PFSK-1 (cell line): ENCODE data around the gene LTBP3.

Experiments used
- FOXP2 ChIP-seq: optimal IDR thresholded peaks from 2 replicates; pipeline ENCODE3; 2011; ENCODE audit warnings: borderline replicate concordance, control low read depth, inconsistent platforms; ENCODE audit not compliant: insufficient read depth; ENCODE audit errors: extremely low read length, extremely low read depth
- POLR2AphosphoS5 ChIP-seq: IDR thresholded peaks from 2 replicates; pipeline ENCODE4 v1.6.1; 2012; ENCODE audit warnings: low read depth, mild to moderate bottlenecking, control low read depth, low read length, moderate library complexity
- REST ChIP-seq, 2 experiments: IDR thresholded peaks; 2 replicates each; pipeline versions ENCODE4 v1.6.1 to v1.8.0; 2011 to 2012; ENCODE audit warnings: low read depth in 2 of 2, low read length in 2 of 2, control low read depth in 1 of 2, inconsistent platforms in 1 of 2, mild to moderate bottlenecking in 1 of 2, moderate library complexity in 1 of 2; ENCODE audit not compliant: insufficient read depth in 1 of 2
- SIN3A ChIP-seq: IDR thresholded peaks from 2 replicates; pipeline ENCODE4 v1.6.1; 2012; ENCODE audit warnings: mild to moderate bottlenecking, low read length, moderate library complexity, borderline replicate concordance; ENCODE audit not compliant: insufficient read depth
- TAF1 ChIP-seq: IDR thresholded peaks from 2 replicates; pipeline ENCODE4 v1.6.1; 2012; ENCODE audit warnings: low read length, control low read depth, borderline replicate concordance; ENCODE audit not compliant: insufficient read depth

The LTBP3 gene

GRCh38 chr11:65506772-65507505 lies 51.2 kb downstream of the LTBP3 start:
- no peak; a peak in 1 of 4 replicates for TF ChIP-seq REST (IDR thresholded peaks at IDR 0.05; ENCODE audit: insufficient read depth in 1 of 2, low read depth in 2 of 2, low read length in 2 of 2)
- peak; percentile 55 for TF ChIP-seq SIN3A
- peak; percentile 94 for TF ChIP-seq POLR2AphosphoS5
- TF ChIP-seq FOXP2, result no peak
- TF ChIP-seq TAF1, result 0 out of 2 replicates have a peak, but pooled peaks have one; percentile 17

- peak; percentile 11; the same call in 1 of the 2 replicates for TF ChIP-seq TAF1
- TF ChIP-seq POLR2AphosphoS5, result no peak
These were observed 51.8 kb downstream of the LTBP3 start for GRCh38 chr11:65506290-65506771.

- TF ChIP-seq FOXP2, result no peak
- TF ChIP-seq REST (IDR thresholded peaks at IDR 0.05; ENCODE audit: insufficient read depth in 1 of 2, low read depth in 2 of 2, low read length in 2 of 2), result no peak
- no peak for TF ChIP-seq SIN3A
- TF ChIP-seq POLR2AphosphoS5, result peak; percentile 60
- no peak for TF ChIP-seq TAF1
These were observed 52.5 kb downstream of the LTBP3 start for GRCh38 chr11:65505466-65506289.

GRCh38 chr11:65504674-65505465 lies 53.3 kb downstream of the LTBP3 start:
- peak; percentile 24; the same call in 1 of the 2 replicates for TF ChIP-seq SIN3A
- TF ChIP-seq REST (IDR thresholded peaks at IDR 0.05; ENCODE audit: insufficient read depth in 1 of 2, low read depth in 2 of 2, low read length in 2 of 2), result no peak

GRCh38 chr11:65503949-65504673 lies 54.0 kb downstream of the LTBP3 start:
- 0 out of 2 replicates have a peak, but pooled peaks have one; percentile 52 for TF ChIP-seq SIN3A
- TF ChIP-seq REST (IDR thresholded peaks at IDR 0.05; ENCODE audit: insufficient read depth in 1 of 2, low read depth in 2 of 2, low read length in 2 of 2), result no peak
- TF ChIP-seq FOXP2, result no peak
- no peak for TF ChIP-seq TAF1
